ENCODE results near the gene TRIM3. TPM values are rescaled to one million over a fixed set of nuclear protein-coding genes. Genes with fewer than 3 reads are reported as not detected.

Gene TRIM3
- polyA plus RNA-seq, 3 donors, result 11.5 to 16.6 (median 12.8) TPM

DNA sequence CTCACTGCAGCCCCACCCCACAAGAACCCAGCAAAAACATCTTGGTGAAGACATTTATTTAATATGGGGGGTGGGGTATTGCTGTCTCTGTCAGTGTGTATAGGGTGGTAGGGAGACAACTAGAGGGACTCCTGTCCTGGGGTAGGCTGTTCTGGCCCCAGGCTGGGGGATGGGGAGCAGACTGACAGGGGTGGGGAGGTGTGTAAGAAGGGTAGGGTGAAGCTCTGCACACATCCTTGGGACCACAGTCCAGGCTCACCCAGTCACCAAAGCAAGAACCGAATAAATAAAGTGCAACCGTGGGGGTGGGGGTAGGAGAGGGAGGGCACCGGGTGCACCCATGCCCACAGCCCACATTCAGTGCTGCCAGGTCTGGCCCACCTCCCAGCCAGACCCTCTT is 25.2 kb downstream of the TRIM3 start:
- H3K27ac ChIP-seq (ENCODE audit: low read depth, low read length), result no peak overlapping the region
- WGBS, 3 donors, result 82 to 95% (median 86%) methylated on average over 3 of the region's 3 CpGs

GRCh38 chr11:6443269-6444003 is 30.3 kb downstream of the TRIM3 start:
- no peak overlapping the region for H3K27ac ChIP-seq (ENCODE audit: low read depth, low read length)
- WGBS, 3 donors, result 25 to 27% (median 26%) methylated on average over 5 of the region's 5 CpGs

GRCh38 chr11:6442441-6442840 is 31.3 kb downstream of the TRIM3 start:
- no peak overlapping the region for H3K27ac ChIP-seq (ENCODE audit: low read depth, low read length)
- 87 to 94% (median 93%) methylated on average over 4 of the region's 4 CpGs for WGBS, 3 donors

DNA sequence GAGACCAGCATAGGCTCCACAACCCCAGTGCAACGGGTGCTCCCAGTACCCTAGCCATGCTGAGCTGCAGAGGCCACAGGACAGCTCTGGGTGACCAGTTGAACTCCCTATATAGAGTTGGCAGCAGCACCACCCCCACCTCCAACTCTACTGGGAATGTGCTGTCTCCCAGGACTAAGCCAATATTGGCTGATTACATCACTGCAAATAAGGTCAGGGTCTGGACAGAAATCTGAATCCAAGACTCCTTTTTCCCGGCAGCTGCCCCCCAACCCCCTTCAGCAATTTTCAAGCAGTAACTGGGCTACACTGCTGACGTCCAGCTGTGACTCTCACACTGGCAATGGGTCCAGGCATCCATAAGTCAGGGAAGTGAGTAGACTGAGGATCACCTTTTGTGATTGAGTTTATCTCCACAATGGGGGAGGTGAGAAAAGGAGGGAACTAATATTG is 32.8 kb downstream of the TRIM3 start, which contains the start of gene HPX:
TSS of gene HPX (minus strand) at position 82 of the 453 bp plus-strand sequence. CDS start at position 58, 24 bp downstream.
- H3K27ac ChIP-seq (ENCODE audit: low read depth, low read length), result no peak within 1 kb of the TSS
- 57 to 74% (median 68%) methylated on average over 3 of the region's 3 CpGs for WGBS, 3 donors

DNA sequence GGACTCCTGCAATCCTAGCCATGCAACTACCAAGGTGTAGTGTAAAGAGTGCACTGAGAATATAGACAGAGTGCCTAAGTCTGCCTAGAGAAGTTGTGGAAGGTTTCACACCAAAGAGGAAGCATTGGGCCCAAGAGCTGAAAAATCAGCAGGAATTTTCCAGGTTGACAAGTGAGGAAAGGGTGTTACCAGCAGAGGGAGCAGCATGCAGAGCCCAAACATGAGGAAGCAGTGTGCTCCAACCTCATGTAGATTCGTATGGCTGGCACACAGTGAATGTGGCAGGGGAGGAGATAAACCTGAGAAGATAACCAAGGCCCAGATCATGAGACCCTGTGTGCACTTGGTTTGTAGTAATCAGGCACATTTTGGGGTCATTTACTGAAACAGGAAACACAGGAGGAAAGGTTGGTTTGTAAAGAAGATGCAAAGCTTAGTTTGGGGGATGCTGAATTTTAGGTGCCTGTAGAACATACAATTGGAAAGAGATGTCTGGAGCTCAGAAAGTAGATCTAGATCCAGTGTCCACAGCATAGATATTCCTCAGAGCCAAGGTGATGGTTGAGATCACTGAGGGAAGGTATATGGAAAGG is 34.7 kb downstream of the TRIM3 start:
- no peak overlapping the region for H3K27ac ChIP-seq (ENCODE audit: low read depth, low read length)
- WGBS, 3 donors, result 4 to 7% (median 6%) methylated on average over 1 of the region's 1 CpG

- WGBS, 3 donors, result 52 to 72% (median 60%) methylated on average over 3 of the region's 3 CpGs
These were observed 35.7 kb downstream of the TRIM3 start for GRCh38 chr11:6437993-6438392.

DNA sequence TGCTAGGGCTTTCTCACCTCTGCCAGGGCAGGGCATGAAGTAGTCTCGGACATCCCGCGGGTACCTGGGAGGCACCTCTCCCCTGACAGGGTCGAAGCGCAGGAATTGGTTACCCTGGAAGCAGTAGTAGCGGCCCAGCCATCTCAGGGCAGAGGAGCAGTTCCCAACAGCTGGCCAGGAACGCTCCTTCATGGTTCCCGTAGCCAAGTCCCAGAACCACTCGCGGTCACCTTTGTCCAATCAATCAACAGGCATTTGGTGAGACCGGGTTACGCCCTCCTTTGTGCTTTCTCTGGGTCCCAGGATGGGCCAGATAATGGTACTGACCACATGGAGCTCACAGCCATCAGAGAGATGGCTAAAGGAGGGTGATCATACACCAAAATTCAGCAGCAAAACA is 36.3 kb downstream of the TRIM3 start:
- WGBS, 3 donors, result 91 to 95% (median 94%) methylated on average over 12 of the region's 12 CpGs
- H3K27ac ChIP-seq (ENCODE audit: low read depth, low read length), result no peak overlapping the region

More at GRCh38 chr11:6437993-6438392, 35.7 kb downstream of the TRIM3 start:
- no peak overlapping the region for H3K27ac ChIP-seq (ENCODE audit: low read depth, low read length)

DNA sequence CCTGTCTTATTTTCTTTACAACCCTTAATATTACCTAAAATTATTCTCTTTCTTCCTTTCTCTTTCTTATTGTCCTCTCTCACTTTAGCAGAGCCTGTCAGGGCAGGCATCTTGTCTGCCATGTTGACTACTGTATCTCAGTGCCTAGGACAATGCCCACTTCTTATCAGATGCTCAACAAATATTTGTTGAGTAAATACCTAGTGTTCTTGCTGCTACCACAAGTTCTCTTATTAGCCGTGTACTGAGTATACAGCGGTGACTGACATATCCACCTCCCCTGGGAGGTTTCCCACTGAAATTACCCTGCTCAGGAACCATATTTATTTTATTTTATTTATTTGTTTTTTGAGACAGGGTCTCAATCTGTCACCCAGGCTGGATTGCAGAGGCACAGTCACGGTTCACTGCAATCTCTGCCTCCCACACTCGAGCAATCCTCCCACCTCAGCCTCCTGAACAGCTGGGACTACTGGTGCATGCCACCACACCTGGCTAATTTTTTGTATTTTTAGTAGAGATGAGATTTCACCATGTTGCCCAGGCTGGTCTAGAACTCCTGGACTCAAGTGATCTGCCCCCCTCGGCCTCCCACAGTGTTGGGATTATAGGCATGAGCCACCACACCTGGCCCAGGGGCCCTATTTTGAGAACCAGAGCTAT is 39.6 kb downstream of the TRIM3 start:
- H3K27ac ChIP-seq (ENCODE audit: low read depth, low read length), result no peak overlapping the region
- WGBS, 3 donors, result 53 to 79% (median 78%) methylated on average over 5 of the region's 5 CpGs

DNA sequence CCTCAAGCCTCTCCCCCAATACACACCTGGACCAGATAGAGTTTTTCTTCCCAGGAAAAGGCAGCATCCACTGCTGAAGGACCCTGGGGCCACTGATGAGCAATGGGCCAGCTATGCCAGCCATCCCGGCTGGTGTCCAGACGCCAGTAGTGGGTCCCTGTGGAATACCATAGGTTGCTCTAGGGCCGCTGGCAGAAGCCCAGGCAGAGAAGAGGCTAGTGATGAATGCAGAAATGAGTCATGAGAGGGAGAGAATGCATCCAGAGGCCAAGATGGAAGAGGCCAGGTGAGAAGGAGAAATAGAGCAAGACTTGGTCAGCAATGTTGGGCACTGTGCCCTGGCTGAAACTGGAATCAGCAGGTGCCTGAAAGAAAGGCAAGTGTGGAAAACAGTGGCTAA is 41.9 kb downstream of the TRIM3 start:
- no peak overlapping the region for H3K27ac ChIP-seq (ENCODE audit: low read depth, low read length)
- 78 to 86% (median 85%) methylated on average over 3 of the region's 3 CpGs for WGBS, 3 donors

- no peak overlapping the region for H3K27ac ChIP-seq (ENCODE audit: low read depth, low read length)
These were observed 46.2 kb downstream of the TRIM3 start for GRCh38 chr11:6427516-6427915.

GRCh38 chr11:6420677-6421076 is 53.1 kb downstream of the TRIM3 start:
- 91 to 95% (median 94%) methylated on average over 3 of the region's 3 CpGs for WGBS, 3 donors
- H3K27ac ChIP-seq (ENCODE audit: low read depth, low read length), result no peak overlapping the region

DNA sequence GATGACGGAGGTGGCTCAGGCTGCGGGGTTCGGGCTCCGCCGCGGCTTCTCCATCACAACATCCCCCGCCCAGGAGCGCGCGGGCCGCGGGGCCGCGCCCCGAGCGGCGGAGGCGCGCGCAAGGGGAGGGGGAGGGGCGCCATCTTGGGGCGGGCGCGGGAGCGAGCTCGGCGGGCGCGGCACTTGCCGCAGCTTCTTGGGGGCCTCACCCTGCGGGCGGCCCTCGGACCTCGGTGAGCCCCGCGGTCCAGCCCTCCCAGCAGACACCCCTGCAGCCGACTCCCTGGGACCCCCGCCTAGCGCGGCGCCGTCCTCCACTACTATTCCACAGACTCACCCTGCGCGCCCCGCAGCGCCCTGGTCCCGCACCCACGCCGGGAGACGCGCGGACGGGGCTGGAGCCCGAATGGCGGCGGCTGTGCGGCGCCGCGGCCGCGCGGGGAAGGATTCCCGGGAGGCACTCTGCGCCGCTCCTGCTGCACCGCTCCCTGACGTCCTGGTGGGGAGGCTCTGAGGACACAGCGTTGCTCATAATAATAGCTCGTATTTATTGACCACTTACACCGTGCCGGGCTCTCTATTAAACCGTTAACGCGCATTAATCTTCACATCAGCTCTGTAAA is 54.6 kb downstream of the TRIM3 start, which contains the start of gene APBB1:
TSS of gene APBB1 (minus strand) at position 86 of the 623 bp plus-strand sequence. CDS start 7,747 bp downstream, outside the sequence.
- H3K27ac ChIP-seq (ENCODE audit: low read depth, low read length), result no peak within 1 kb of the TSS
- 0% methylated on average over 38 to 73 of the region's 75 CpGs for WGBS, 3 donors

DNA sequence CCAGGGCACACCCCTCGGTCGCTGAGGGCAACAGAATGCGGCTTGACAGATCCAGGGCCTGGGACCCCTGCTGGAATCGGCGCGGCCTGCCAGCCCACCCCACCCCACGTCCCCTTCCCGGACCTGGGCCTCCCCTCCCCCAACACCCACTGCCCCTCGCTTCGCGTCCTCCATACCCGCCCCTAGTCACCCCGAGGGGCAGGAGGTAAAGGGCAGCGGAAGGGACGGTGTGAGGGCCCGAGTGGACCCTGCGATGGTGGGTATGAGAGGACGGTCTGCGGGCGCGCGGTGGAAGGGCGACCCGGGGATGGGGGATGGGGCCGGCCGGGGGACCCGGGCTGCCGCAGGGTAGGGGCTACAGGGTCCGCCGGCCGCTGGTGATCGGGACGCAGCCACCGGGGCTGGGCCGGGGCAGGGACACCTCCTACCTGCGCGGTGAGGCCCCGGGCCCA is 55.2 kb downstream of the TRIM3 start:
- no peak overlapping the region for H3K27ac ChIP-seq (ENCODE audit: low read depth, low read length)
- WGBS, 3 donors, result 1 to 2% (median 1%) methylated on average over 31 to 38 of the region's 38 CpGs

GRCh38 chr11:6417907-6418556 is 55.7 kb downstream of the TRIM3 start:
- H3K27ac ChIP-seq (ENCODE audit: low read depth, low read length), result no peak overlapping the region
- 32 to 40% (median 36%) methylated on average over 7 of the region's 7 CpGs for WGBS, 3 donors

GRCh38 chr11:6415797-6416196 is 57.9 kb downstream of the TRIM3 start:
- 74 to 78% (median 76%) methylated on average over 6 of the region's 6 CpGs for WGBS, 3 donors
- no peak overlapping the region for H3K27ac ChIP-seq (ENCODE audit: low read depth, low read length)

DNA sequence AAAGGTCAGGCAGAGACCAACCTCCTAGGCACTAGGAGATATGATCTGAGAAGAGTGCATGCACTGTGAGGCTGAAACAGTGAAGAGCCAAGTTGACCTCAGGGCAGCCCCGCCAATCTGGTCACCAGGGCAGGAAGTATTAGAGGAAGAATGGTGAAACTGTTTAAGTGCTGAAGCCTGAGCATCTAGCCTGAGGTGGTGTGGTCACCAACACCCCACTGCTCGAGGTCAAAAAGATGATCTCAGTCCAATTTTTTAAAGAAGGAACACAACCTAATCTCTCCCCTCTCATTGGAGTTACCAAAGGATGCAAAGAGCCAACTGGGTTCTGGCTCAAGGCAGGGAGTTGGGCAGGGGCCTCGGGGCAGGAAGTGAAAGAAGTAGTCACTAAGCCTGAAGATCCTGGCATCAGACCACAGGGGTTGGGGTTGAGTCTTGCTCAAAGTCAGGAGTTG is 58.8 kb downstream of the TRIM3 start:
- 48 to 88% (median 57%) methylated on average over 3 of the region's 3 CpGs for WGBS, 3 donors
- no peak overlapping the region for H3K27ac ChIP-seq (ENCODE audit: low read depth, low read length)

GRCh38 chr11:6413791-6414201 is 59.9 kb downstream of the TRIM3 start:
- WGBS, 3 donors, result 83 to 90% (median 87%) methylated on average over 12 of the region's 12 CpGs
- no peak overlapping the region for H3K27ac ChIP-seq (ENCODE audit: low read depth, low read length)

DNA sequence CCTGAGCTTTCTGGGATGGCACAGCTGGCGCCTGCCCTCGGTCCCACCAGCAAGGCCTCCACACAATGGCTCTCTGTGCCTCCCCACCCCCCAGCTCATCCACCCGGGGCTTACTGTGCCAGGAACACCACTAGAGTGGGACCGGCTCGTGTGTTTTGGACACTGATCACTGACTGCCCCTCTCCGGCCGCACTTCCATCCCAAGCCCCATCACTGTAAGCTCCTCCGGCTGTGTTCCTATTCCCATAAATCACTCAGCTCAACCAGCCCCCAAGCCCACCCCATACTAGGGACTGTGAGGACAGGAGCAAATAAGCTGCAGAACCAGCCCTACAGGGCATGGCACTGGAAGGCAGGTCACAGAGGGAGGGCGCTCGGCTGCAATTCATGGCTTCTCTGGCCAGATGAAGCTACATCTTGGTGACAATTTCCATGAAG is 62.1 kb downstream of the TRIM3 start:
- no peak overlapping the region for H3K27ac ChIP-seq (ENCODE audit: low read depth, low read length)
- WGBS, 3 donors, result 84 to 93% (median 92%) methylated on average over 10 of the region's 10 CpGs
